Mesodermal cell (in vitro differentiated cells): ENCODE results near the gene LRRC32.

Experiments used
- H3K27ac ChIP-seq: 2 replicates; pipeline ENCODE4 v1.7.0; 2013; ENCODE audit warnings: mild to moderate bottlenecking, low read depth, low read length, moderate library complexity; ENCODE audit not compliant: severe bottlenecking
- H3K36me3 ChIP-seq: 2 replicates; pipeline ENCODE4 v1.7.1; 2013; ENCODE audit warnings: mild to moderate bottlenecking, low read length, moderate library complexity; ENCODE audit not compliant: control insufficient read depth, insufficient read depth
- H3K4me1 ChIP-seq: one replicate; pipeline ENCODE4 v1.7.1; 2013; ENCODE audit warnings: mild to moderate bottlenecking, low read length; ENCODE audit not compliant: insufficient read depth, control insufficient read depth, poor library complexity, severe bottlenecking
- H3K4me3 ChIP-seq: 2 replicates; pipeline ENCODE4 v1.7.0; 2013; ENCODE audit warnings: low read length, control low read depth, mild to moderate bottlenecking; ENCODE audit not compliant: insufficient read depth, poor library complexity, severe bottlenecking; ENCODE audit errors: extremely low read depth
- H3K9me3 ChIP-seq: 2 replicates; pipeline ENCODE4 v1.7.1; 2013; ENCODE audit warnings: mild to moderate bottlenecking, low read length, moderate library complexity; ENCODE audit not compliant: control insufficient read depth
- WGBS, 2 experiments: methylation state at CpG; one replicate each; pipeline ENCODE4 v1.1.5; 2013; ENCODE audit warnings: missing lambda C conversion rate in 2 of 2; ENCODE audit not compliant: insufficient coverage in 2 of 2; 5-methylcytosine and 5-hydroxymethylcytosine counted together

LRRC32 gene

GRCh38 chr11:76689313-76690260 is 19.0 kb upstream of the LRRC32 start:
- Histone ChIP-seq H3K4me3 (no peak overlapping the region), H3K27ac (no peak overlapping the region), H3K36me3 (no peaks in the 10 kb centered on the region), H3K4me1 (peaks cover 3% of the 10 kb centered on the region), H3K9me3 (no peaks in the 10 kb centered on the region)
- 77 to 78% methylated on average over 24 to 26 of the region's 26 CpGs for WGBS, 2 experiments

GRCh38 chr11:76688146-76688545 is 17.6 kb upstream of the LRRC32 start:
- H3K4me3 ChIP-seq = no peak overlapping the region
- H3K9me3 ChIP-seq = peaks cover 5% of the 10 kb centered on the region
- WGBS, 2 experiments = 94 to 97% methylated on average over 5 to 6 of the region's 7 CpGs
- peaks cover 3% of the 10 kb centered on the region for H3K4me1 ChIP-seq
- no peak overlapping the region for H3K27ac ChIP-seq
- no peaks in the 10 kb centered on the region for H3K36me3 ChIP-seq

DNA sequence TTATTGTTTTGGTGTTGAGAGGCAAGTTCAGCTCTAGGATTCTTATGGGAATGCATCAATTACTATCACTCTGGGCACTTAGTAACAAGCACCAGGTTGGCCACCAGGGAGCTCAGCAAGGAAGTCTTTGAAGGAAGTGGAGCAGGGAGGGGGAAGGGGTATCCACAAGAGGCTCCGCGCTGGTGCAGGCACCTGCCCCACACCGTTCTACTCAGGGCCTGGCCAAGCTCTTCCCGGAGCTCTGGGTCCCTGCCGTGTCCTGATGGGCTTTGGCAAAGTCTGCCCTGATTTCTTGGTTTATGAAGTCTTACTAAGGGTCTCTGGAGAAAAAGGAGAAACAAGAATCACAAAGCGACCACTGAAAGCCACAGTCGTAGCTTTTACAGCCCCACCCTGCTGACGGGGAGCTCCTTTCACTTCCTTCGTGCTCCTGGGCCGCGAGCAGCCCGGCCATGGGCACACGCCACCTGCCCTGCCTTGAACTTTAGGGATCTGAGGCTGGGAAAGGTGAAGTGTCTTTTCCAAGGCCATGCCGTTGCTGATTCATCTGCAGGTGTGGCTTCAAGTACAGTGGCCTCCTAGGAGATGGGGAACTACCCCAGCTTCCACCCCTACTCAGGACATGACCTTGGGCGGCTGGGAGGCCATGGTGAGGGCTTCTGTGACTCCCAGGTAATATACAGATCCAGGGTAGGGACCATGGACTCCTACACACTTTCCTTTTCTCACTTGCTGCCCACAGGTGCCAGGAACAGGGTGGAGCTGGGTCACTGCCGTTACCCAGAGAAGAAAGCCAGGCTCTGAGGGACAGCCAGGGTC is 15.9 kb upstream of the LRRC32 start:
- Histone ChIP-seq H3K27ac (no peak overlapping the region), H3K9me3 (peaks cover 5% of the 10 kb centered on the region), H3K36me3 (no peaks in the 10 kb centered on the region), H3K4me1 (peaks cover 3% of the 10 kb centered on the region), H3K4me3 (no peak overlapping the region)
- WGBS, 2 experiments = 68 to 72% methylated on average over 14 to 15 of the region's 16 CpGs

GRCh38 chr11:76685831-76686230 is 15.3 kb upstream of the LRRC32 start:
- H3K27ac ChIP-seq = no peak overlapping the region
- peaks cover 5% of the 10 kb centered on the region for H3K9me3 ChIP-seq
- H3K4me3 ChIP-seq = no peak overlapping the region
- H3K36me3 ChIP-seq = no peaks in the 10 kb centered on the region
- H3K4me1 ChIP-seq = peaks cover 3% of the 10 kb centered on the region
- 54% methylated on average over 3 to 6 of the region's 7 CpGs for WGBS, 2 experiments

GRCh38 chr11:76685237-76685636 is 14.7 kb upstream of the LRRC32 start:
- peaks cover 5% of the 10 kb centered on the region for H3K9me3 ChIP-seq
- no peak overlapping the region for H3K27ac ChIP-seq
- peaks cover 3% of the 10 kb centered on the region for H3K4me1 ChIP-seq
- H3K36me3 ChIP-seq = no peaks in the 10 kb centered on the region
- H3K4me3 ChIP-seq = no peak overlapping the region
- 80 to 84% methylated on average over 2 to 4 of the region's 9 CpGs for WGBS, 2 experiments

DNA sequence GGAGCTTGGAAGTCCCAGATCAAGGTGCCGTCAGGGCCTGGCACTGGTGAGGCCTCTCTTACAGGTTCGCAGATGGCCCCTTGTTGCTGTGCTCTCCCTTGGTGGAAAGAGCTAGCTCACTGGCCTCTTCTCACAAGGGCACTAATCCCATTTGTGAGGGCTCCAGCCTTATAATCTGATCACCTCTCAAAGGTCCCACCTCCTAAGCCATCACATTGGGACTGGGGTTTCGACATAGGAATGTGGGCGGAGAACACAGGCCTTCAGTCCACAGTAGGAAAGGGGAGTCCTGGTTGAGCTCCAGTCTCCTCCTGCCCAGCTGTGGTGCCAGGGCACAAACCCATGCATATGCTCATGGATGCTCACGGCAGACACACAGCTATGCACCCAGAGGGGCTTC is 14.0 kb upstream of the LRRC32 start:
- WGBS, 2 experiments = 79 to 83% methylated on average over 5 of the region's 5 CpGs
- peaks cover 5% of the 10 kb centered on the region for H3K9me3 ChIP-seq
- no peaks in the 10 kb centered on the region for H3K36me3 ChIP-seq
- no peak overlapping the region for H3K4me3 ChIP-seq
- H3K4me1 ChIP-seq = peaks cover 3% of the 10 kb centered on the region
- no peak overlapping the region for H3K27ac ChIP-seq

- Histone ChIP-seq H3K4me1 (peaks cover 3% of the 10 kb centered on the region), H3K36me3 (no peaks in the 10 kb centered on the region), H3K4me3 (no peak overlapping the region), H3K27ac (no peak overlapping the region), H3K9me3 (peaks cover 5% of the 10 kb centered on the region)
- WGBS, 2 experiments = 80 to 89% methylated on average over 2 to 3 of the region's 7 CpGs
These were observed 12.9 kb upstream of the LRRC32 start for GRCh38 chr11:76683161-76684095.

DNA sequence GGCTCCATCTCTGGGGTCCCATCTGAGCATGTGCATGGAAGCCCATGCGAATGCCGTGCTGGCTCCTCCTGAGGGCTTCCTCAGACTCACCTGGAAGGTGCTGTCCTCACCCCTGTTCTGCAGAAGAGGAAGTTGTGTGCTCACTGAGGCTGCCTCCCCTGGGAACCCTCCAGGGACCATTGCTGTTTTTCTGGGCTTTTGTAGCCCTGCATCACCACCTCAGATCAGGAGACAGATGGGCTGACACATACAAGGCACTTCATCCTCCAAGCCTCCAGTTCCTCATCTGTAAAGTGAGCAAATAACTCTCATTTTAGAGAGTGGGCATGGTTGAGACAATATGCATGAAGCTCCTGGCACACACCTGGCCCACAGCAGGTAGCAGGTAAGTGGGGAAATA is 12.1 kb upstream of the LRRC32 start:
- Histone ChIP-seq H3K4me1 (peaks cover 8% of the 10 kb centered on the region), H3K9me3 (peaks cover 5% of the 10 kb centered on the region), H3K27ac (no peak overlapping the region), H3K4me3 (no peak overlapping the region), H3K36me3 (no peaks in the 10 kb centered on the region)
- 90 to 97% methylated on average over 2 of the region's 2 CpGs for WGBS, 2 experiments

- no peak overlapping the region for H3K27ac ChIP-seq
- no peak overlapping the region for H3K4me3 ChIP-seq
- 88 to 100% methylated on average over 2 of the region's 2 CpGs for WGBS, 2 experiments
- peaks cover 12% of the 10 kb centered on the region for H3K4me1 ChIP-seq
- peaks cover 5% of the 10 kb centered on the region for H3K9me3 ChIP-seq
- H3K36me3 ChIP-seq = no peaks in the 10 kb centered on the region
These were observed 11.6 kb upstream of the LRRC32 start for GRCh38 chr11:76682106-76682505.
